HG02798 (cell line): ENCODE results near the gene ZNF593.

Experiments
- ATAC-seq: cut with Tn5 transposase; IDR thresholded peaks from one replicate; pipeline ENCODE4 v1.9.1; 2021; ENCODE audit warnings: mild to moderate bottlenecking; ENCODE audit not compliant: unreplicated experiment, poor library complexity

The ZNF593 gene

DNA sequence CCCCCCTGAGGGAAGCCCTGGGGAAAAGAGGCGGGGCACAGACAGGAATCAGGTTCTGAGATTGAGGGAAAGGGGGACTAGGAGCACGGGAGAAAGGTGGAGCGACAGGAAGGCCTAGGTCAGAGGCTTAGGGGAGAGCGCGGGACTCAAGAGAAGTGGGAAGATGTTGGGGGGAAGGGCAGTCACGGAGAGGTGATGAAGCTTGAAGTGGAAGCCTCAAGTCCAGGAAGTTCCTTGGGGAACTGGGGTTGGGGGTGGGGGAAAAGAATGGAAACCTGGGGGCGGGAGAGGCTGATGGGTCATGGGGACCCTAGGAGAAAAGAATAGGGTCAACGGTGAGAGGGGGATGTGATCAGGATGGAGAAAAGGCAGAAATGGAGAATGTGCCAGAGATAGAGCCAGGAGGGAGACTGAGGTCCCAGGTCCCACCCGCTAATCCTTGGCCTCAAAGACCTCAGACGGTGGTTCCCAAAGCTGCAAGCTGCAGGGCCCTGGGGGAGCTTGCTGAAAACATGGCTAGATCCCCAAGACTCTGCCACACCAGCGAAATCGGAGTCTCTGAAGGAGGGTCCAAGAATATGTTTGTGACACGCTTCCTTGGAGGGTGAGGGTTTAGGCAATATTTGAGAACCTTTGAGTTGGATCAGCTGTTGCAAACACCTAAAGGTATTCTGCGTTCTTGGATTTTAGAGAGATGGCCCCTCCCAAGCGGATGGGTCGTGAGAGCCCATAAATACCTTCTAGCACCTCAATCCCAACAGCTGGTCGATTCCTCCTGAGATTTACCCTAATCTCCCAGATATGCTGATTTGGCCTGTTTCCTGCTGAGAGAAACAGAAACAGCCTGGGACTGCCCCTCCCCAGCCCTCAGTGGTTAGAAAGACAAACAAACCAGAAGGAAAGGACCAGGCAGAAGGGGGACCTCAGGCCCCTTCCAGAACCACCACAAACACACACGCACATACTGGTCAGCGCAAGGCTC lies 4.6 kb upstream of the ZNF593 start:
- no peak for ATAC-seq

DNA sequence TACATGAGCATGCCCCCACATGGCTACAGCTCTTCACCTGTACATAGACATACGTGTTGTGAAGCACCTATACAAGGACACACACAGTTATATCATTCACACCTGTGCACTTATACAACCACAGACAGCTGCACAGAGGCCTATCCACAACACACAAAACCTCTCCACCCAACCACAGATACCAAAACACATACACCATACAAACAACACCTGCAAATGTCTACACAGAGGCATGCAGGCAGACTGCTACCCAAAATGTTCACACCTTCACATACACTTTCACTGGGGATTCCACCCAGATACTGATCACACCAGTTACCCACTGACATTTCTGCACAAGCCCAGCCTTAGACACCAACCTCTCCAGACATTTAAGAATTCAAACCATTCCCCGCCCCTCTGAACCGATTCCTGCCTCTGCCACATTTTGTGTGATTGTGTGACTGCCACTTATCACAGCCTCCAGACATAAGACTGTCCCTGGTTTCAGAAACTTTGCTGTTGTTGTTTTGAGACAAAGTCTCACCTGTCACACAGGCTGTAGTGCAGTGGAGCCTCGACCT lies 2.9 kb upstream of the ZNF593 start:
- ATAC-seq: no peak

DNA sequence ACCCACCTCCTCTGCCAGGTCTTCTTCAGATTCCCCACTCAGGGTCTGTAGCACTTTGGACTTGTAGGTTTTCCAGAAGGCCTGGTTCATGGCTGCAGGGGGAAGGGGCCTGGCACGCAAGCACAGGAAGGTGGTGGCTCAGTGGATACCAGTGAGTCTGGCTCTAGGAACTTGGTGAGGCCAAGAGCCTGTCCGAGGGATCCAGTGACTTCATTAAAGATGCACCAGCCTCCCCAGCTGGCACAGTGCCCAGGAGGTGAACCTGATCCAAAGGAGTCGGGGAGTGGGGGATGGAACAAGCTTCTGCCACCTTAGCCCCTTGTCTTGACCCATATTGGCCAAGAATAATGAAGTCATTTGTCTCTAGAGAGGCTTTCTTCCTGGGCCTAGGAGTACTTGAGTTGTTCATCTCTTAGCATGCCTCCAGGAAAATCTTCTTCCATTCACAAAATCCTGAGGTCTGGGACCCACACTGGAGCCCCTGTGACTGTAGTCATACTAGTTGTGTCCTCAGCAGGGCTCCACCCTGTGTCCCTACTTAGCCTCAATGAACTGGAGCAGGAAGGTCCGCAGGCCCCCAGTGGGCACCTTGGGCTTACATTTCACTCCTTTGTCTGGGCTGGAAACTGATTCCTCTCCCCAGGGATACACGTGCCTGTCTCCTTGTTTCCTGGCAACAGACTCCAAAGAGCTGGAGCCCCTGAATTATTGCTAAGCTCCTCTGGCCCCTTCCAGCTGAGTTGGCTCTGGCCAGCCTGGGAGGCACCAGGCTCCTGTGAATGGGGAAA lies 1.1 kb upstream of the ZNF593 start, which contains the start of gene C1orf232:
Gene C1orf232, minus strand, starts transcription at position 554 of the 788 bp plus-strand sequence. Its CDS starts 464 bp downstream, at position 90.
- no peak for ATAC-seq

DNA sequence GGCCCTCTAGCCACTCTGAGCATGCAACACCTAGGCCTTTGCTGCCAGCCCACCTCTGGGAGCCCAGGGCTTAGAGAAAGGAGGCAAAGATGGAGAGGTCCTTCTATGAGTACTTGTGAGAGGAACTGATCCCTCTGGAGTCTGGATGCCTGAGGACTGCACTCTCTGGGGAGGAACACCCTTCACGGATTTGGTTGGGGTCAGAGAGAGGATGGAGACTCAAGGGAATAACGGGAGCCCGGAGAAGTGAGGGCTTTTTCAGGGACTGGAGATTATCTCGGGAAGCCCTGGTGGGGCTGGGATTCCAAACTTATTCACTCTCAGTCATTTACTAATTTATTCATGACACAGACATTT lies 532 bp upstream of the ZNF593 start:
- ATAC-seq: no peak

DNA sequence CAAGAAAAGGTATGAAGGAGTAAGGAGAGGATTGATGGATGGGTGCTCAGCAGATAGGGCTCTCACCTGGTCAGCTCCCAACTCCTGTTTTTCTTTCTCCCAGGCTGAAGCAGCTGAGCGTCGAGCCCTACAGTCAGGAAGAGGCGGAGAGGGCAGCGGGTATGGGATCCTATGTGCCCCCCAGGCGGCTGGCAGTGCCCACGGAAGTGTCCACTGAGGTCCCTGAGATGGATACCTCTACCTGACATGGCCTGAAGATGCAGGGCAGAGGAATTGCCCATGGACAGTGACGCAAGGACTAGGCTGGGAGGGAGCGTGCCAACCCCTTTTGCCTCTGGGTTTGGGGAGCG lies 739 bp downstream of the ZNF593 start:
- ATAC-seq: no peak

DNA sequence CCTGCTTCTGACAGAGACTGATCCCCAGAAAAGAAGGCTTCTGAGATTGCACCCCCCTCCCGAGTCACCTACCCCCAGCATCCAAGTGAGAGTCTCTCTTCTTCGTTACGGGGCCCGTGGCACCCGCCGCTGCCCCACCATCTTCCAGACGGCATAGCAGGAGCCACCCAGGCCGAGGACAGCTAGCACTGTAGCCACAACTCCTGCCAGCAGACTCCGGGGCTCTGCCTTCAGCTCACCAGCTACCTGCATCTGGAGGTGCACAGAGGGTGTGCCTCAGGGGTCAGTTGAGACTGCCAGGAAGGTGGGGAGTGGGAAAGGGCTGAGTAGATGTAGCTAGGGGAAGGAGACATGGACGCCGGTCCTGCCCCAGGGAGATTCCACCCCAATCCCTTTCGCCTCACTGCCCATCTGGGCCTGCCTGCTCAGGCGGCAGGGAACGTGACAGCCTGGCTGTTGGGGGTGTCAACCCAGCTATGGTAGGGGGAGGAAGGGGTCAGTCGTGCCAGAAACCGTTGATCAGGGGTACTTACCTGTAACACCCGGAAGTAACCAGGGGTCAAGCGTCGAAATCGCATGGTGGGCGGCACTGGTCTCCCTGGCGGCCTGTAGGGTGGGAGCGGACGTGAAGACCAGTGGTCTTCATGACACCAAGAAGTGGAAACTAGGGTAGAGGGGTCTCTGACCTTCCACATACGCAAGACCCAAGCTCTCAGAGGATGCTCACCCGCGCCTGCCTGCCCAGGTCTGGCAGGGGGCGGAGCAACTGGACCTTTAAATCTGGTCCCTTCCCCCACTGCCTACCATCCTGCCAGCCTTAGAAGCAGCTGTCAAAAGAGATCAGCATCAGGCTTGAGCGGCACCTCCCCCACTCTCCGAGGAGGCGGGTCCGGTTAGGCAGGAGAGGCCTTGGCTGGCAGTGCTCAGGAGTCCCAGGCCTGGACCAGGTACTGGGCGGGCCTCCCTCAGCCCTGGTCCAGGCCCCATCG lies 1.7 kb downstream of the ZNF593 start, which contains the start of gene ZNF593OS:
Gene ZNF593OS, minus strand, starts transcription at position 749 of the 989 bp plus-strand sequence. Its CDS starts 171 bp downstream, at position 578.
- no peak for ATAC-seq

DNA sequence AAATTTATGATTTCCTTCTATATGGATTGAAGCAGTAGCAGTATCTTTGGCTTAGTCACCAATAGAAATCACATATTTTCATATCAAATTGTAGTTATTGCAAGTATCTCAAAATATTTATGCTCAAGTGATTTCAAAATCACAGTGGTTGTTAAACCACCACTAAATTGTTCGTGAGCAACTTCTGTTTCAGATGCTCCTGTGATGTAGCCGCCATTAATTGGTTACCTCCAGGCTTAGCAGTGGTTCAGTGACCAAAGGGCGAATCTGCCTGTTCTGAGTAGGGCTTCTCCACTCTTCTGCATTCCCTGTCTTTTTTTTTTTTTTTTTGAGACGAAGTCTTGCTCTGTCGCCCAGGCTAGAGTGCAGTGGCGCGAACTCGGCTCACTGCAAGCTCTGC lies 5.6 kb downstream of the ZNF593 start:
- ATAC-seq: no peak

DNA sequence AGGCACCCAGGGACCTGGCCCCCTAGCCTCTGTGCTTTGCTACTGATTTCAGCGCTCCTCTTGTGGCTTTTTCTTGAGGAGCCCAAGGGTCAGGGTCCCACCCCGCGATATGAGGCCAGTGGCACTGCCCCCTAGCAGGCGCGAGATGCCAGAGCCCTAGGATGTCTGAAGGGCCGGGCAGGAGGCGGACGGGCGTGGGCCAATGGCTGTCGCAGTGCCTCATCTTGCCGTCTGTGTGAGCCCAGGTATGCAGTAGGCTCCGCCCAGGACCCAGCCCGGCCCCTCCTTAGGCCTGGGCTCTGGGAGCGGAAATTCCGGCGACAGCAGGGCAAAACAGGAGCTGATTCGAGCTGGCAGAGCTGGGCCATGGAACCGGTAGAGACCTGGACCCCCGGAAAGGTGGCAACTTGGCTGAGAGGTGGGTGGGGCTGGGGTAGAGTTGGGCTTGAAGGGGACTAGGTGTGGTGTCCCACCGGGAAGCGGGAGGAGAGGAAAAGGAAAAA lies 7.5 kb downstream of the ZNF593 start, which contains the start of gene CNKSR1:
Gene CNKSR1, plus strand, starts transcription at position 310 of the 503 bp plus-strand sequence. Its CDS starts 57 bp downstream, at position 367.
- no peak for ATAC-seq

DNA sequence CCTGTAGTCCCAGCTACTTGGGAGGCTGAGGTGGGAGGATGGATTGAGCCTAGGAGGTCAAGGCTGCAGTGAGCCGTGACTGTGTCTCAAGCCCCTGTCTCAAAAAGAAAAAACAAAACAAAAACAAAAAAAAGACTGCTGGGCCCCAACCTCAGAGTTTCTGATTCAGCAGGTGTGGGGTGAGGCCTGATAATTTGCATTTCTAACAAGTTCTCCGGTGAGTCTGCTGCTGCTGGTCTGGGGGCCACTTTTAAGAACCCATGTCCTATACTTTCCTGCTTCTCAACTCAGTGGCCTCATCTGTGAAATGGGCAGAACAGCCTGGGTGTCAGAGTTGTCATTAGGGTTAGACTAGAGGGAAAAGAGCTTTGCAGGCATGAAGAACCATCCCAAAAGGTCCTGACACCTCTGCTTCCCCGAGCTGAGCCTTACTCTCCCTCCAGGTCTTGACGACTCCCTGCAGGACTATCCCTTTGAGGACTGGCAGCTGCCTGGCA lies 10.3 kb downstream of the ZNF593 start:
- ATAC-seq: no peak

DNA sequence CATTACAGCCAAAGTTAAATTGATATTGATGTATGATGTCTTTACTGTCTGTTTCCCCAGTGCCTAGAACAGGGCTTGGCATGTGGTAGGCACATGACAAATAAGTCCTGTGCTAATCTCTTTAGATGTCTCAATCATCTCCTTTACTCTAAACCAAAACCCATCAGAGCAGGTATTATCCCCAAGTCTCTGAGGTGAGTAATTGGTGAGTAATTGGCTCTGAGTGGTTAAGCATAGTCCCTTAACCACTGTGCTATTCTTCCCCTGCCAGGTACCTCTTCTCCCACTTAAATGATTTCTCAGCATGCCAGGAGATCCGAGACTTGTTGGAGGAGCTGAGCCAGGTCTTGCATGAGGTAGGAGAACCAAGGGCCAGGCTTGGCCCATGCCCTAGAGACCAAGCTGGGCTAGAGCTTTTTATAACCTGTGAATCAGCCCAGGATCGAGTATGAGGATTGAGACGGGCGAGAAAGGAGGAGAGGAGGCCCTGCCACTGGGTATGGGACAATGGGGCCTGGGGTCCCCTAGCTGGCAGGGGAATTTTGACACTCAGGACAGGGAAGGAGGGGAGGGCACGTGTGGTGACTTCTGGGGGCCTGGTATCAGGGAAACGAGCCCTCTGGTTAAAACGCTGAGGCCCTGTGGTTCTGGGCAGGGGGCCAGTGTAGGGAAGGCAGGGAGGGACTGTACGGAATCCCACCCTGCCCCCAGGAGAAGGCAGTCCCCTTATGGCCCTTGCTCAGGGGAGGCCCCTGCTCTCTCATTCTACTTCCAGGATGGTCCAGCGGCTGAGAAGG lies 12.1 kb downstream of the ZNF593 start:
- no peak for ATAC-seq

DNA sequence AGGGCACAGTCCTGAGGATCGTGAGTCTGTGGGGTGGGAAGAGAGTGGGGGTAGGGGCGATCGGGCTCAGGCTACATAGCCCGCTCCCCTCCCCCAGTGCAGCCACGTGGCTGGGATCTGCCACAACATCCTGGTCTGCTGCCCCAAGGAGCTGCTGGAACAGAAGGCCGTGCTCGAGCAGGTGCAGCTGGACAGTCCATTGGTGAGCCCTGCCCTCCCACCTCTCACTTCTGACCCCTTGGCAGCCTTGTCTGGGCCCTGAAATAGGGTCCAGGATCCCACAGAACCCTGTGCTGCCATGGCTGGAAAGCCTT lies 12.6 kb downstream of the ZNF593 start:
- no peak for ATAC-seq

DNA sequence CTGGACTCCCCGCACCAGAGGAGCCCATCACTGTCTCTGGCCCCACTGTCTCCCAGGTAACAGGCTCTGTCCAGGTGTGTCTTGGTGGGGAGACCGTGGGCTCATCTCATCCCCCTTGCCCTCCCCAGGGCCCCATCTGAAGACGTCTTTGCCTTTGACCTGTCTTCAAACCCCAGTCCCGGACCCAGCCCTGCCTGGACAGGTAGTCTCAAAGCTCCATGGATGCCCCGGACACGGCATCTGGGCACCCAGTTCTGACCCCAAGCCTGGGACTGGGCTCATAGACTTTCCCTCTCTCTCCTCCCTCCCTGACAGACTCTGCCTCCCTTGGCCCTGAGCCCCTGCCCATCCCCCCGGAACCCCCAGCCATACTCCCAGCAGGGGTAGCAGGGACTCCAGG lies 14.4 kb downstream of the ZNF593 start:
- ATAC-seq: no peak

DNA sequence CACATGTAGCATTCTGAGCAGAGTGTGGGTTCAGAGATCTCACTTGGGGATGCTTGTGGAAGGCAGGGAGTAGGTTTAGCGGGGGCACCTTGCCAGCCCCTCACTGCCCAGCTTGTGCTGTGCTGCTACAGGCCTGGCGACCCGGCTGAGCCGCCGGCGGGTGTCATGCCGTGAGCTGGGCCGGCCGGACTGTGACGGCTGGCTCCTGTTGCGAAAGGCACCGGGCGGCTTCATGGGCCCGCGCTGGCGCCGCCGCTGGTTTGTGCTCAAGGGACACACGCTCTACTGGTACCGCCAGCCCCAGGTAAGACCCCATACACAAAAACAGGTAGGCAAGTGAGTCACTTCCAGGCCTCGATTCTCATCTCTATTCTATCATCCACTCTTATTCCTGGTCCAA lies 15.2 kb downstream of the ZNF593 start:
- no peak for ATAC-seq

DNA sequence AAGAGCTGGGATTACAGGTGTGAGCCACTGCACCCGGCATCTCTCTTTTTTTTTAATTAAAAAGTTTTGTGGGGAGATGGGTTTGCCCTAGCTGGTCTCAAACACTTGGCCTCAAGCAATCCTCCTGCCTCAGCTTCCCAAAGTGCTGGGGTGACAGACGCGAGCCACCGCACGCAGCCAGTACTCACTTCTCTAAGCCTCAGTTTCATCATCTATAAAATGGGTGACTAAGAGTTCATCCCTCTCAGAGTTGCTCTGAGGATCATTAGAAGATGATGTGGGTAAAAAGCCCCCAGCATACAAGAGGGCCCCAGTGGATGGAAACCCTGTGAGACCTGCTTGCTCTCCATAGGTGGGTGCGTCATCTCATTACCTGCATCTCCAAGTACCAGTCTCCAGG lies 18.2 kb downstream of the ZNF593 start:
- no peak for ATAC-seq

DNA sequence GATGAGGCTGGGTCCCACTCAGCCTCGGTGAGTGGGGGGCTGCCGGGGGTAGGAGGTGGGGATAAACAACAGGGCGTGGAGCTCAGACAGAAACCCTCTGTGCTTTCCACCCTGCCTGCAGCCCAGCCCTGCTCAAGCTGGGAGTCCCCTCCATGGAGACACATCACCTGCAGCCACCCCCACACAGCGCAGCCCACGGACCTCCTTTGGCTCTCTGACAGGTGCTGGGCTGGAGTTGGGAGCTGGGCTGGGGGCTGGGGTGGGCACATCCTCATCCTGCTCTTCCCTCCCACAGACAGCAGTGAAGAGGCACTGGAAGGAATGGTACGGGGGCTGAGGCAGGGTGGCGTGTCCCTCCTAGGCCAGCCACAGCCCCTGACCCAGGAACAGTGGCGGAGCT lies 18.8 kb downstream of the ZNF593 start:
- ATAC-seq: no peak

DNA sequence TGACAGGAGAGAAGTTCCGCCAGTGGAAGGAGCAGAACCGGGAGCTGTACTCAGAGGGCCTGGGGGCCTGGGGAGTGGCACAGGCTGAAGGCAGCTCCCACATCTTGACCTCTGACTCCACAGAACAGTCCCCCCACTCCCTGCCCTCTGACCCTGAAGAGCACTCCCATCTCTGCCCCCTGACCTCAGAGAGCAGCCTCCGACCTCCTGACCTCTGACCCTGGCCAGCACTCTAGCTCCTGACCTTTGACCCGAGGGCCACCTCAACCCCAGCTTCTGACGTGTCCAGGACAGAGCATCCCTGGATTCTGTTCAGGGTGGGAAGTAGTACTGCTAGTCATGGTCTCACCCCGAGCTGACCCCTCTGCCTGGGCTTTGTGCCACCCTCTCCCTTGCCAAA lies 19.6 kb downstream of the ZNF593 start:
- no peak for ATAC-seq

DNA sequence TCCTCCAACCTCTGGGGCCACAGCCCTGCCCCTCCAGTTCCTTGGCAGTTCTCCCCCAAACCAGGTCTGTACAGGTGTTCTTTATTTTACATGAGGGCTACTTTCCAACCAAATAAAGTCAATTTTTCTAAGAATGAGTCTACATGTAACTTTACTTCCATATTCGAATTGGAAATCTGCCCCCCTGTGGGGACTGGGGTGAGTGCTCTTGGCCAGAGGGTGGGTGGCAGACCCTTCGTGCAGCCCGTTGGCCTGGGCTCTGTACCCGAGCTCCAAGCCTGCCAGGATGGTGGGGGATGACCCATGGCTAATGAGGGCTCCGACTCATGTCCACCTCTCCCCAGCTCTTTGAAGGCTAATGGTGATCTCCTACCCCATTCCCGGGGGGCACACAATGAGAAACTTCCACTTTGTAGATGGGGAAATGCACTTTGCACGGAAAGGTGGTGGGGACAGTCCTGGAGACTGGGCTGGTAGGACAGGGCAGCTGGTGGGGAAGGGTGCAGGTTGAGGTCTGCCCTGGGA lies 20.1 kb downstream of the ZNF593 start:
- no peak for ATAC-seq

DNA sequence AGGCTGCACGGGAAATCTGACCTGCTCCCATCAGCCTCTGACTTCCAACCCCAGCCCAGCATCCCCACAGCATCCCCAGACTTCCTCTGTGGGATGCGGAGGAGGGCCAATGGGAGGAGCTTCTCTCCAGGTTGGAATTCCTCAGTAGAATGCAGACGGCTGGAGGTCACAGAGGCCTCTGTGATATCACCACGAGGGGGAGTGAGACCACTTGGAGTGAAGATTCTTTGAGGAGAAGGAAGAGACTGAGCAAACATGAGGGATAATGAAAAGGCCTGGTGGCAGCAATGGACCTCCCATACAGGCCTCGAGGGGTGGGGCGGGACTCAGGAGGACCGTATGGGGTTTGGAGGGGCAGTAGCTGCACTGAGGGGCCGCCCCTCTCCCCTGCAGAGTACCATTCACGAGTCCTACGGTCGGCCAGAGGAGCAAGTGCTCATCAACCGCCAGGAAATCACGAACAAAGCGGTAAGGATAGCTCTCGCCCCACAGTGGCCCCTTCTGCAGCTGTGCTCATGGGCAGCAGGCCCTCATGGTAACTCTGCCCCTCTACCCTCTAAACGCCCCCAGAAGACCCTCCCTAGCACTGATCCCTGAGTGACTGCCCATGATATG lies 20.8 kb downstream of the ZNF593 start, which contains the start of gene CATSPER4:
Gene CATSPER4, plus strand, starts transcription at position 230 of the 615 bp plus-strand sequence. Its CDS starts 26 bp downstream, at position 256.
- no peak for ATAC-seq
